GM12892 (cell line): ENCODE results near the gene MICAL2.

Source experiments
- POLR2A ChIP-seq: IDR thresholded peaks from 2 replicates; pipeline ENCODE4 v1.6.1; 2011; ENCODE audit warnings: low read depth, low read length, control low read depth
- POLR2AphosphoS5 ChIP-seq: IDR thresholded peaks from 2 replicates; pipeline ENCODE4 v1.6.1; 2011; ENCODE audit warnings: low read depth, low read length, control low read depth
- TAF1 ChIP-seq: IDR thresholded peaks from 2 replicates; pipeline ENCODE4 v1.6.1; 2011; ENCODE audit warnings: low read depth, mild to moderate bottlenecking, control low read depth, low read length, borderline replicate concordance

DNA sequence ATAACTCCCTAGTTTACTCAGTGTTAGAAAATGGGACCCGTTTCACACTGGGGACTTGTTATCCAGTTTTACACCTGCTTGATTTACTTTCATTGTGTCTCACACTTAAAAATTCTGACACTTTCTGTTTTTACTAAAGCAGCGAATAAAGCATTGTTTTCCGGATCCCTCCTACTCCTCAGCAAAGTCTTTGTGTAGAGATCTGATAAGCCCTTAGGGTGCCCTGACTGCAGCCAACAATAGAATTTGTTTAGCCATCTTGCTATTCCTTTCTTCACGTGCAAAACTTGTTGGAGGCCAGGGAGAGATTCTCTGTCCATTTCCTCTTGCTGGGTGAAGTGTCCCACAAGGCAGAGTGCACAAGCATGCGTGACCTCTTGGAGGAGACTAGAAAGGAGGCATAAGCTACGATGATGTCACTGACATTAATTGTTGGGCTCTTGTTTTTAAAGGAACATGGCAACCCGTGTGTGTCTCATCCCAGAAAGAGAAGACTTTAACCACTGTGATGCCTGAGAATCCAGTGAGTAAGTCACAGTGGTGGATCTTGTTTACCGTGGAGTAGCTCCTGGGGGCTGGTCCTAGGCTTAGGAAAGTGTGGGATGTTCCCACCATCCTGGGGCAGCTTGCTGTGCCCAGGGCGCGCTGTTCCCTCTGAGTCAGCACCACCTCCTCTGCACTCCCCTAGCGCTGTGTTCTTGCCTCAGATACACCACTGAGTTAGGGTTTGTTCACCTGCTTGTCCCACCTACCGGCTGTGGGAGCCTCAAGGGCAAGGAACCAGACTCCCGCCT lies 27.7 kb downstream of the MICAL2 start:
- TF ChIP-seq POLR2AphosphoS5 (no peak), POLR2A (no peak), TAF1 (no peak)
